ENCODE results near the gene DRICH1. TPM values are rescaled to one million over a fixed set of nuclear protein-coding genes. Genes with fewer than 3 reads are reported as not detected.
"Not testable (repeated sequence)": the region's sequence is repeated elsewhere in the genome, so short reads cannot be mapped to it uniquely, and the experiment has no call there.

DRICH1 gene
- total RNA-seq = under 1 TPM in 1 of 2 experiments, not detected in 1; 0.36 TPM

GRCh38 chr22:23632178-23632577 lies at the start of gene DRICH1:
Gene DRICH1, minus strand, starts transcription at chr22:23632321. Its CDS starts 298 bp downstream, at chr22:23632023.
- intact Hi-C loops (cut with micrococcal nuclease) = no loop called here
- no peak within 1 kb of the TSS for H3K27ac Mint-ChIP-seq
- no peaks in the 10 kb centered on the region for H3K36me3 Mint-ChIP-seq (ENCODE audit: low read depth)
- H3K9me3 Mint-ChIP-seq = no peaks in the 10 kb centered on the region
- no peaks in the 10 kb centered on the region for H3K27me3 Mint-ChIP-seq (ENCODE audit: low read depth)
- no peak for DNase-seq
- no peaks in the 10 kb centered on the region for H3K4me1 Mint-ChIP-seq (ENCODE audit: low read depth)
- CTCF ChIA-PET = interaction anchor here (1.2 to 1.4 kb wide), 2 partner anchors 41 to 135 kb away, joined by 4 read pairs; no protein-coding TSS in a partner anchor
- H3K4me3 Mint-ChIP-seq = no peak within 1 kb of the TSS

- Mint-ChIP-seq H3K27me3 (ENCODE audit: low read depth) (no peaks in the 10 kb centered on the region), H3K27ac (no peak overlapping the region), H3K4me1 (ENCODE audit: low read depth) (no peaks in the 10 kb centered on the region), H3K36me3 (ENCODE audit: low read depth) (peaks cover 16% of the 10 kb centered on the region), H3K9me3 (no peaks in the 10 kb centered on the region), H3K4me3 (no peak overlapping the region)
- intact Hi-C loops (cut with micrococcal nuclease) = no loop called here
- CTCF ChIA-PET = no interaction called here
- DNase-seq = no peak
Measured at GRCh38 chr22:23681026-23681809, 49.1 kb upstream of the DRICH1 start.

GRCh38 chr22:23678133-23678532 lies 46.0 kb upstream of the DRICH1 start:
- H3K4me1 Mint-ChIP-seq (ENCODE audit: low read depth) = no peaks in the 10 kb centered on the region
- no peak overlapping the region for H3K4me3 Mint-ChIP-seq
- intact Hi-C loops (cut with micrococcal nuclease) = no loop called here
- CTCF ChIA-PET = no interaction called here
- no peaks in the 10 kb centered on the region for H3K27me3 Mint-ChIP-seq (ENCODE audit: low read depth)
- no peak overlapping the region for H3K27ac Mint-ChIP-seq
- no peak for DNase-seq
- H3K9me3 Mint-ChIP-seq = no peaks in the 10 kb centered on the region
- H3K36me3 Mint-ChIP-seq (ENCODE audit: low read depth) = peaks cover 17% of the 10 kb centered on the region

GRCh38 chr22:23677701-23677995 lies 45.5 kb upstream of the DRICH1 start:
- DNase-seq = no peak
- H3K4me1 Mint-ChIP-seq (ENCODE audit: low read depth) = no peaks in the 10 kb centered on the region
- H3K27ac Mint-ChIP-seq = no peak overlapping the region
- no peaks in the 10 kb centered on the region for H3K27me3 Mint-ChIP-seq (ENCODE audit: low read depth)
- peaks cover 15% of the 10 kb centered on the region for H3K36me3 Mint-ChIP-seq (ENCODE audit: low read depth)
- H3K4me3 Mint-ChIP-seq = no peak overlapping the region
- CTCF ChIA-PET = interaction anchor here (0.6 kb wide), 1 partner anchor 1705 kb away, joined by 3 read pairs; no protein-coding TSS in a partner anchor
- no peaks in the 10 kb centered on the region for H3K9me3 Mint-ChIP-seq
- intact Hi-C loops (cut with micrococcal nuclease) = no loop called here

- CTCF ChIA-PET = interaction anchor here (0.6 kb wide), 1 partner anchor 1705 kb away, joined by 3 read pairs; no protein-coding TSS in a partner anchor
- H3K27me3 Mint-ChIP-seq (ENCODE audit: low read depth); H3K9me3 Mint-ChIP-seq; DNase-seq; H3K4me1 Mint-ChIP-seq (ENCODE audit: low read depth); intact Hi-C loops (cut with micrococcal nuclease); H3K27ac Mint-ChIP-seq; H3K4me3 Mint-ChIP-seq: not testable (repeated sequence)
- H3K36me3 Mint-ChIP-seq (ENCODE audit: low read depth) = peaks cover 12% of the 10 kb centered on the region
Measured at GRCh38 chr22:23676841-23677700, 45.0 kb upstream of the DRICH1 start.

GRCh38 chr22:23675502-23676415 lies 43.6 kb upstream of the DRICH1 start:
- Mint-ChIP-seq H3K4me3 (no peak overlapping the region), H3K27ac (no peak overlapping the region), H3K4me1 (ENCODE audit: low read depth) (no peaks in the 10 kb centered on the region), H3K36me3 (ENCODE audit: low read depth) (peaks cover 10% of the 10 kb centered on the region), H3K9me3 (no peaks in the 10 kb centered on the region), H3K27me3 (ENCODE audit: low read depth) (no peaks in the 10 kb centered on the region)
- no peak for DNase-seq
- intact Hi-C loops (cut with micrococcal nuclease) = no loop called here
- CTCF ChIA-PET = no interaction called here

GRCh38 chr22:23674886-23675501 lies 42.9 kb upstream of the DRICH1 start:
- H3K4me3 Mint-ChIP-seq; DNase-seq; H3K27me3 Mint-ChIP-seq (ENCODE audit: low read depth); intact Hi-C loops (cut with micrococcal nuclease); H3K4me1 Mint-ChIP-seq (ENCODE audit: low read depth); CTCF ChIA-PET; H3K36me3 Mint-ChIP-seq (ENCODE audit: low read depth); H3K27ac Mint-ChIP-seq; H3K9me3 Mint-ChIP-seq: not testable (repeated sequence)

GRCh38 chr22:23673826-23674690 lies 41.9 kb upstream of the DRICH1 start:
- H3K27me3 Mint-ChIP-seq (ENCODE audit: low read depth) = no peaks in the 10 kb centered on the region
- DNase-seq = no peak
- no peak overlapping the region for H3K4me3 Mint-ChIP-seq
- H3K9me3 Mint-ChIP-seq = no peaks in the 10 kb centered on the region
- H3K27ac Mint-ChIP-seq = no peak overlapping the region
- CTCF ChIA-PET = no interaction called here
- H3K36me3 Mint-ChIP-seq (ENCODE audit: low read depth) = peaks cover 10% of the 10 kb centered on the region
- H3K4me1 Mint-ChIP-seq (ENCODE audit: low read depth) = no peaks in the 10 kb centered on the region
- intact Hi-C loops (cut with micrococcal nuclease) = no loop called here

- no peak for DNase-seq
- Mint-ChIP-seq H3K4me1 (ENCODE audit: low read depth) (no peaks in the 10 kb centered on the region), H3K36me3 (ENCODE audit: low read depth) (peaks cover 11% of the 10 kb centered on the region), H3K9me3 (no peaks in the 10 kb centered on the region), H3K27me3 (ENCODE audit: low read depth) (no peaks in the 10 kb centered on the region), H3K4me3 (no peak overlapping the region), H3K27ac (no peak overlapping the region)
- intact Hi-C loops (cut with micrococcal nuclease) = no loop called here
- CTCF ChIA-PET = no interaction called here
Measured at GRCh38 chr22:23673050-23673620, 41.0 kb upstream of the DRICH1 start.

GRCh38 chr22:23672307-23673049 lies 40.4 kb upstream of the DRICH1 start:
- H3K27me3 Mint-ChIP-seq (ENCODE audit: low read depth); H3K4me3 Mint-ChIP-seq; H3K36me3 Mint-ChIP-seq (ENCODE audit: low read depth); CTCF ChIA-PET; intact Hi-C loops (cut with micrococcal nuclease); H3K4me1 Mint-ChIP-seq (ENCODE audit: low read depth); H3K9me3 Mint-ChIP-seq; DNase-seq; H3K27ac Mint-ChIP-seq: not testable (repeated sequence)
